SH-SY5Y (cell line): ENCODE measurements around the gene MIEF2.

ENCODE experiments used
- GATA2 ChIP-seq: IDR thresholded peaks from 2 replicates; pipeline ENCODE4 v1.6.1; 2011; ENCODE audit warnings: mild to moderate bottlenecking, low read depth, low read length
- GATA3 ChIP-seq: IDR thresholded peaks from 2 replicates; pipeline ENCODE4 v1.6.1; 2011; ENCODE audit warnings: low read depth, mild to moderate bottlenecking, low read length, moderate library complexity

GRCh38 chr17:18246109-18246725 lies 14.2 kb upstream of the MIEF2 start:
- no peak for TF ChIP-seq GATA2
- TF ChIP-seq GATA3, result no peak
